Subcutaneous preadipocyte (primary cell): ENCODE results near the gene BCKDK. TPM values are rescaled to one million over a fixed set of nuclear protein-coding genes. Genes with fewer than 3 reads are reported as not detected.

Experiments
- total RNA-seq: library from RNA; depleted of rRNA; stranded (reverse); fragments of >200 nt; gene quantifications from 2 replicates; pipeline ENCODE4 v1.2.3, GENCODE V29; 2012

The BCKDK gene
- total RNA-seq: 40.3 and 44.1 TPM in 2 replicates

GRCh38 chr16:31108035-31108793, at the start of gene BCKDK:
BCKDK (plus strand) TSS chr16:31108386; CDS start chr16:31109224, 838 bp downstream.

GRCh38 chr16:31073970-31074813, 34.0 kb upstream of the BCKDK start, which contains the start of the genes ZNF646 and ZNF668:
ZNF646 (plus strand) TSS chr16:31074422; CDS start chr16:31076325, 1,903 bp downstream.
ZNF668 (minus strand) TSS chr16:31074240; CDS start chr16:31064459, 9,781 bp downstream.

GRCh38 chr16:31088459-31089183, 19.6 kb upstream of the BCKDK start, which contains the start of gene PRSS53:
PRSS53 (minus strand) TSS chr16:31088943; CDS start chr16:31088809, 134 bp downstream.

GRCh38 chr16:31094424-31095120, 13.6 kb upstream of the BCKDK start, which contains the start of gene VKORC1:
VKORC1 (minus strand) TSS chr16:31094797; CDS start chr16:31094729, 68 bp downstream.

GRCh38 chr16:31117384-31118222, 9.4 kb downstream of the BCKDK start, which contains the start of gene KAT8:
KAT8 (plus strand) TSS chr16:31117664; CDS start chr16:31117682, 18 bp downstream.

GRCh38 chr16:31135535-31136286, 27.5 kb downstream of the BCKDK start, which contains the start of gene PRSS8:
PRSS8 (minus strand) TSS chr16:31135727; CDS start chr16:31135498, 229 bp downstream.

GRCh38 chr16:31149894-31150890, 42.0 kb downstream of the BCKDK start, which contains the start of gene PRSS36:
PRSS36 (minus strand) TSS chr16:31150066; CDS start chr16:31150035, 31 bp downstream.

Other genes starting within 250 kb of the BCKDK start
- gene BCL7C, start 214.3 kb upstream of the BCKDK start, total RNA-seq: 34.0 and 37.5 TPM in 2 replicates
- gene CTF1, start 211.8 kb upstream of the BCKDK start, total RNA-seq: 0.59 and 1.1 TPM in 2 replicates
- 14.3 and 26.0 TPM in 2 replicates for gene FBXL19, start 184.8 kb upstream of the BCKDK start, total RNA-seq
- gene ORAI3, start 159.3 kb upstream of the BCKDK start, total RNA-seq: 38.3 and 41.5 TPM in 2 replicates
- gene SETD1A, start 150.6 kb upstream of the BCKDK start, total RNA-seq: 2.2 and 3.9 TPM in 2 replicates
- 100 and 164 TPM in 2 replicates for gene HSD3B7, start 123.2 kb upstream of the BCKDK start, total RNA-seq
- gene STX1B, start 97.7 kb upstream of the BCKDK start, total RNA-seq: 0.98 and 1.1 TPM in 2 replicates
- gene STX4, start 74.8 kb upstream of the BCKDK start, total RNA-seq: 21.7 and 23.3 TPM in 2 replicates
- gene ZNF668, start 34.1 kb upstream of the BCKDK start, total RNA-seq: 11.4 and 15.2 TPM in 2 replicates
- 14.0 and 18.6 TPM in 2 replicates for gene ZNF646, start 34.0 kb upstream of the BCKDK start, total RNA-seq
- gene PRSS53, start 19.4 kb upstream of the BCKDK start, total RNA-seq: 1.5 and 3.3 TPM in 2 replicates
- 64.7 and 133 TPM in 2 replicates for gene VKORC1, start 13.6 kb upstream of the BCKDK start, total RNA-seq
- 29.5 and 30.5 TPM in 2 replicates for gene KAT8, start 9.3 kb downstream of the BCKDK start, total RNA-seq
- not detected in 2 replicates for gene PRSS8, start 27.3 kb downstream of the BCKDK start, total RNA-seq
- gene PRSS36, start 41.7 kb downstream of the BCKDK start, total RNA-seq: 0.20 and 0.37 TPM in 2 replicates
- 37.5 and 54.9 TPM in 2 replicates for gene FUS, start 71.8 kb downstream of the BCKDK start, total RNA-seq
- gene PYCARD, start 94.4 kb downstream of the BCKDK start, total RNA-seq: 49.1 and 77.5 TPM in 2 replicates
- under 0.01 TPM in 1 of 2 replicates, not detected in the other for gene TRIM72, start 105.7 kb downstream of the BCKDK start, total RNA-seq
- gene PYDC1, start 108.7 kb downstream of the BCKDK start, total RNA-seq: not detected in 2 replicates
- gene ITGAM, start 151.6 kb downstream of the BCKDK start, total RNA-seq: not detected in 2 replicates
- gene ITGAX, start 246.8 kb downstream of the BCKDK start, total RNA-seq: 1.8 and 4.1 TPM in 2 replicates